Measurements from ENCODE around the gene NGFR.

The NGFR gene

DNA sequence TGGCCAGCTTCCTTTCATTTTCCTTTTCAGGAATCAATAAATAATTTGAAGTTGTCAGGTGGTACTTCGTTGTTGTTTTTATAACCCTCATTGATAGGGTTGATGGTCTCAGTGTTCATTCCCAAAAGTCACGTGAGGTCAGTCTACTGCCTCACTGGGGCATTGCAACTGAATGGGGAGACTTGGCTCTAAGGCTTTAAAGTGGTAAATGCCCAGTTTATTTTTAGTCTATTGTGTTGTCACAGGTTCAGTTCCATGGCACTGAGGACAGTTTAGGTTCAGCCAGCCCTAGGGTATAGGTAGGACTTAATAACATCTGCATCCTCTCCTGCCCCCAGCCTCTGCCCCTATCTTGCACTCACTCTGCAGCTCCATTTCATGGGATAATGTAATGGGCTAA, 33.5 kb upstream of the NGFR start:
- H3K36me3 Mint-ChIP-seq (ENCODE audit: low read depth), result no peaks in the 10 kb centered on the region
- DNase-seq, result no peak
- peaks cover 7% of the 10 kb centered on the region for H3K4me1 Mint-ChIP-seq
- peaks cover 53% of the 10 kb centered on the region for H3K27me3 Mint-ChIP-seq
- H3K9me3 Mint-ChIP-seq, result no peaks in the 10 kb centered on the region
- no peak overlapping the region for H3K27ac Mint-ChIP-seq
- H3K4me3 Mint-ChIP-seq, result no peak overlapping the region
- no peak for ATAC-seq

GRCh38 chr17:49464049-49464448, 31.0 kb upstream of the NGFR start:
- Mint-ChIP-seq H3K4me3 (no peak overlapping the region), H3K4me1 (peaks cover 7% of the 10 kb centered on the region), H3K27me3 (peaks cover 55% of the 10 kb centered on the region), H3K9me3 (no peaks in the 10 kb centered on the region), H3K36me3 (ENCODE audit: low read depth) (no peaks in the 10 kb centered on the region), H3K27ac (no peak overlapping the region)
- no peak for DNase-seq
- ATAC-seq, result no peak

DNA sequence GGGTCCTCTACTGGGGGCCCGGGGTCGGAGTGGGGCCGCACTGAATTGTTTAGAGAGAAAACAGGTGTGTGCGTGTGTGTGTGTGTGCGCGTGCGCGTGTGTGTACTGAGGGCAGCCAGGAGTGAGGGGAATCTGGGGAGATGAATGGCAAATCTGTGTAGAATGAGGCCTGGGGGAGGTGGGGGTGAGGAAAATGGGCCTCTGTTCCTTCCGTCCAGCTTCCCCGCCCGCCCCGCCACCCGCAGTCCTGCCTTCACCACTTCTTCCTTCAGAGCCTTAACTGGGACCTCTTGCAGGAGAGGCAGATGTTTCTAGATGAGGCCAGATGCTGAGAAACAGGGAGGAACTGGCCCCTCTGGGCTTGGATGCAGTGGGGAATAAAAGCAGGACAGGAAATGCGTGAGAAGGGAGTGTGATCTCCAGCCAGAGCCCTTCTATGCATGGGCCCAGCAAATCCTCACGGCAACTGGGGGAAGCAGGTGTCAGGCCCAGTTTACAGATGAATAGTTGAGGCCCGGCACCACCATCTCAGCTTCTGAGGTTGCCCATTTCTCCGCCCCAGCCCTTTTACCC, 29.7 kb upstream of the NGFR start:
- H3K4me1 Mint-ChIP-seq, result no peaks in the 10 kb centered on the region
- H3K9me3 Mint-ChIP-seq, result no peaks in the 10 kb centered on the region
- no peak overlapping the region for H3K4me3 Mint-ChIP-seq
- H3K36me3 Mint-ChIP-seq (ENCODE audit: low read depth), result no peaks in the 10 kb centered on the region
- H3K27me3 Mint-ChIP-seq, result peaks cover 54% of the 10 kb centered on the region
- no peak for ATAC-seq
- DNase-seq, result no peak
- H3K27ac Mint-ChIP-seq, result no peak overlapping the region

DNA sequence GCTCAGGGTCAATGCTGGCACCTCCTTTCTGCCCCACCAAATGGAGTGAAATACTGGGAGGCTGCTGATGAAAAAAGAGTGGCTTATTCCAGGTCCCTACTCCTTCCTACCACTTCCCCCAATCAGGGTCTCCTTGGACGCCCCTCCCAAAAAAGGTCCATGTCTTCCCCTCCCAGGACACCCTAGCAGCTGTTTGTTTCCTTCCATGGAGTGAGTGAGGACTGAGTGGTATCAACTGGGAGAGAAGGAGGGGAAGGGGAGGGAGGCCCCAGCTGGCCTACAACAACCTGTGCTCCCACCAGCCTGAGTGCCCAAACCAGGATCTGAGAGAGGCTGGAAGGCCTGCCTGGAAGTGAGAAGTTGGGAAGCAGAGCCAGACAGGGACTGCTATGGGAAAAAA, 28.7 kb upstream of the NGFR start:
- Mint-ChIP-seq H3K4me1 (no peaks in the 10 kb centered on the region), H3K27me3 (peaks cover 55% of the 10 kb centered on the region), H3K36me3 (ENCODE audit: low read depth) (no peaks in the 10 kb centered on the region), H3K27ac (no peak overlapping the region), H3K9me3 (no peaks in the 10 kb centered on the region), H3K4me3 (no peak overlapping the region)
- DNase-seq, result no peak
- ATAC-seq, result no peak

GRCh38 chr17:49467175-49467574, 27.9 kb upstream of the NGFR start:
- Mint-ChIP-seq H3K4me1 (no peaks in the 10 kb centered on the region), H3K4me3 (no peak overlapping the region), H3K9me3 (no peaks in the 10 kb centered on the region), H3K36me3 (ENCODE audit: low read depth) (no peaks in the 10 kb centered on the region), H3K27ac (no peak overlapping the region), H3K27me3 (peaks cover 61% of the 10 kb centered on the region)
- ATAC-seq, result no peak
- DNase-seq, result no peak

DNA sequence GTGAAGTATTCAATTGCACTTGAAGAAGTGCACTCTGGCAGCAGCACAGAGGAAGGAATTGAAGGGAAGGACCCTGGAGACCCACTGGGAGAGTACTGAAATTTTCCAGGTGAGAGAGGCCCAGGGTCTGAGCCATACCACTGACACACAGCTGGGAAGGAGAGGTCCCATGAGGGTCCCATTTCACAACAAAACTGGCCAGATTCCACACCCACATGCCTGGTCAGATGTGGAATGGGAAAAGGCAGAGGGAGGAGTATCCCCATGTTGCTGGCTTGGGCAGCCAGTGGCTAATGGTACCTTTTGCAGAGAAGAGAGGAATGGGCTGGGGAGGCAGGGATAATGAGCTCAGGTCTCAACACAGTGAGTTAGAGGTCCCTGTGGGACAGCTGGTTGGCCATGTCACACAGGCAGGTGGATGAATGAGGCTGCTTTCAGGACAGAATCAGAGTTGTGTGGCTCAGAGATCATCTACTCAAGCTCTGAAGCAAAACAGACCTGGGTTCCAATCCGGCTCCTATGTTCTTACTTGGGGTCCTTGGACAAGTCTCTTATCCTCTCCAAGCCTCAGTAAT, 26.2 kb upstream of the NGFR start:
- DNase-seq (no peak), ATAC-seq (no peak)
- no peak overlapping the region for H3K27ac Mint-ChIP-seq
- no peaks in the 10 kb centered on the region for H3K36me3 Mint-ChIP-seq (ENCODE audit: low read depth)
- H3K27me3 Mint-ChIP-seq, result peaks cover 56% of the 10 kb centered on the region
- no peaks in the 10 kb centered on the region for H3K9me3 Mint-ChIP-seq
- H3K4me3 Mint-ChIP-seq, result no peak overlapping the region
- no peaks in the 10 kb centered on the region for H3K4me1 Mint-ChIP-seq

GRCh38 chr17:49469831-49470810, 25.0 kb upstream of the NGFR start:
- Mint-ChIP-seq H3K27me3 (peaks cover 62% of the 10 kb centered on the region), H3K9me3 (peaks cover 3% of the 10 kb centered on the region), H3K36me3 (ENCODE audit: low read depth) (no peaks in the 10 kb centered on the region), H3K4me3 (no peak overlapping the region), H3K27ac (no peak overlapping the region), H3K4me1 (no peaks in the 10 kb centered on the region)
- no peak for ATAC-seq
- DNase-seq, result no peak

DNA sequence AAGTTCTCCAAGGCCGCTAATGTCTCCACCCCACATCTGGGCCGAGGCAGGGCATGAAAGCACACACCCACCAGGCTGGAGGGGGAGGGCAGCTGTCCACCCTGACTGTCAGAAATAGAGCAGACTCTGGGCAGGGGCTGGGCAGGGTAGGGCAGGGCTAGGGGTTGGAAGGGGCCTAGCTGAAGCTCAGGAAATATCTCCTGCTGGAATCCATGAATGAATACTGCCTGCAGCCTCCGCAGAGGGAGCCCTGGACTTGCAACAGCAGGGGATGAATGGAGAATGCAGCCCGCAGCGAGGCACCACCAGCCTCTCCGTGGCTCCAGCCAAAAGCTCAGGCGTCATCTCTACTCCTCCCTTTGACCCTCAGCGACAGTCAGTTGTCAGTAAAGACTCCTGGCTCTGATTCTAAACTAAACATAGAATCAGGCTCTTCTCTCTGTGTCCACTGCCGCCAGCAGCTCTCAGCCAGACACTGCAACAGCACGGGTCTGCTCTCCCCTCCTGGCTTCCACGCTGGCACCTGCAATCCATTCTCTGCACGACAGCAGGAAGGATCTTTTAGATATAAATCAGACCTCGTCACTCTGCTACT, 23.9 kb upstream of the NGFR start:
- ATAC-seq (no peak), DNase-seq (no peak)
- peaks cover 68% of the 10 kb centered on the region for H3K27me3 Mint-ChIP-seq
- peaks cover 14% of the 10 kb centered on the region for H3K9me3 Mint-ChIP-seq
- H3K4me3 Mint-ChIP-seq, result no peak overlapping the region
- no peaks in the 10 kb centered on the region for H3K4me1 Mint-ChIP-seq
- H3K27ac Mint-ChIP-seq, result no peak overlapping the region
- peaks cover 2% of the 10 kb centered on the region for H3K36me3 Mint-ChIP-seq (ENCODE audit: low read depth)

DNA sequence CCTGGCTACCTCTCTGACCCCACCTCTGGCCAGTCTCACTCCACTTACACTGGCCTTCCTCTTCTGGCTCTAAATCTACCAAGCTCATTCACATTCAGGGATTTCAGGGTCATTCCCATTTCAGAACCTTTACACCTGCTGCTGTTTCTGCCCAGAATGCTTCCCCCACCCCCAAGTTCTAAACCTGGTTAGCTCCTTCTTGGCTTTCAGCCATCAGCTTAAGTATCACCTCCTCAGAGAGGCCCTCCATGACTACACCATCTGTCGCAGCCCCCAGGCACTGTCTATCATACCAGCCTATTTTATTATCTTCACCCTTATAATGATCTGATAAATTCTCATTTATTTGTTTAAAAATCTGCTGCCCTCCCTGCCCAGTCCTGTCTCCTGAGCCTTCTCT, 23.3 kb upstream of the NGFR start:
- Mint-ChIP-seq H3K27ac (no peak overlapping the region), H3K27me3 (peaks cover 69% of the 10 kb centered on the region), H3K36me3 (ENCODE audit: low read depth) (peaks cover 2% of the 10 kb centered on the region), H3K4me1 (no peaks in the 10 kb centered on the region), H3K9me3 (peaks cover 14% of the 10 kb centered on the region), H3K4me3 (no peak overlapping the region)
- ATAC-seq (no peak), DNase-seq (no peak)

GRCh38 chr17:49472527-49472926, 22.6 kb upstream of the NGFR start:
- Mint-ChIP-seq H3K4me3 (no peak overlapping the region), H3K9me3 (peaks cover 14% of the 10 kb centered on the region), H3K27ac (no peak overlapping the region), H3K36me3 (ENCODE audit: low read depth) (peaks cover 2% of the 10 kb centered on the region), H3K27me3 (peaks cover 70% of the 10 kb centered on the region), H3K4me1 (no peaks in the 10 kb centered on the region)
- ATAC-seq (no peak), DNase-seq (no peak)

DNA sequence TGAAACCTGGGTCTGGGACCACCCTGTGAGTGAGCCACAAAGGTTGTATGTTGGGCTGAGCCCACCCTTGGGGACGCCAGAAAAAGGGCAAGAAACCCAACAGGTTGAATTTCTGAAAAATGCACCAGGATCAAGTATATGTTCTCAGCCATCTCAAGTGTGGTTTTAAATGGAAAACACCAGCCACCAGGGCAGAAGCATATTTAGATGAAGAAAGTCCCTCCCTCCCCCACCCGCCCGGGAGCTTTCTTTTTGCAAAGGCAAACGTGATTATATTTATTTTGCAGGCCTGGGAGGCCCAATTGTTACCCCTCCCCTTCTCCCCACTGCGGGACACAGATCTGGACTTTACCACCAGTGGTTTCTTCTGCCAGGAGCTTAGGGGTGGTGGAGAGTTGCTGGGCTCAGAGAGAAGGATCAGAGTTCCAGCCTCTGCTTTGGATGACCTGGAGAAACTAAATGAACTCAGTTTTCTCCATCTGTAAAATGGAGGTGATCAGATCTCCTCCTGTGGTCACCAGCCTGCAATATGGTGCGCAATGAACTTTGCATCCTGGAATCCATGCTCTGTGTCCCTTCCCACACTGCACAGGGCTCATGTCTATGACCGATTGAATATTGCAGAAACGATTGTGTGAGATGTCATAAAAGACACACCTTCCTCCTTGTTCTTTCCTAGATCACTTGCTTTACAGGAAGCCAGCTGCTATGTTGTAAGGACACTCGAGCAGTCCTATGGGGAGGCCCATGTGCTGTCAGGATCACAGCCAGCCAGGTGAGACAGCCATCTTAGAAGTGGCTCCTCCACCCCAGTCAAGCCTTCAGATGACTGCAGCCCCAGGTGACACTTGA, 21.0 kb upstream of the NGFR start:
- peaks cover 14% of the 10 kb centered on the region for H3K9me3 Mint-ChIP-seq
- no peaks in the 10 kb centered on the region for H3K4me1 Mint-ChIP-seq
- H3K27ac Mint-ChIP-seq, result no peak overlapping the region
- peaks cover 2% of the 10 kb centered on the region for H3K36me3 Mint-ChIP-seq (ENCODE audit: low read depth)
- H3K27me3 Mint-ChIP-seq, result peaks cover 70% of the 10 kb centered on the region
- ATAC-seq, result no peak
- H3K4me3 Mint-ChIP-seq, result no peak overlapping the region
- DNase-seq, result no peak

DNA sequence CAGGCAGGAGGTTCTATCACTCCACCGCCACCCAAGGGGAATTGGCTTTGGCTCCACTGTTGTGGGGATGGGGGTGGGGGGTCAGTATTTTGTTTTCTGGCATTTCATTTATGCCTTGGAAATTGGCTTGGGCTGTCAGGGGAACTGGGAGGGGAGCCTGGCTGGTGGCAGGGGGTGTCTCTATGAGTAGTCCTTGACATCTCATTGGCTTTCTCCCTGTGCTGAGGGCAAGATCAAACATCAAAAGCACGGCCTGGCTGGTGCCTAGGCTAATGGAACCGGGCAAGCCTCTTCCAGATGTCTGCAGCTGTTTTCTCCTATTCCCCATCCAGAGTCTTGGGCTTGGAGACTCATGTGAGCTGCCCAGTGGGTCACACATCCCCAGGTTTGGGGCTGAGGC, 17.4 kb upstream of the NGFR start:
- Mint-ChIP-seq H3K27ac (no peak overlapping the region), H3K36me3 (ENCODE audit: low read depth) (peaks cover 2% of the 10 kb centered on the region), H3K4me3 (no peak overlapping the region), H3K4me1 (no peaks in the 10 kb centered on the region), H3K27me3 (peaks cover 50% of the 10 kb centered on the region), H3K9me3 (peaks cover 14% of the 10 kb centered on the region)
- ATAC-seq (no peak), DNase-seq (no peak)

DNA sequence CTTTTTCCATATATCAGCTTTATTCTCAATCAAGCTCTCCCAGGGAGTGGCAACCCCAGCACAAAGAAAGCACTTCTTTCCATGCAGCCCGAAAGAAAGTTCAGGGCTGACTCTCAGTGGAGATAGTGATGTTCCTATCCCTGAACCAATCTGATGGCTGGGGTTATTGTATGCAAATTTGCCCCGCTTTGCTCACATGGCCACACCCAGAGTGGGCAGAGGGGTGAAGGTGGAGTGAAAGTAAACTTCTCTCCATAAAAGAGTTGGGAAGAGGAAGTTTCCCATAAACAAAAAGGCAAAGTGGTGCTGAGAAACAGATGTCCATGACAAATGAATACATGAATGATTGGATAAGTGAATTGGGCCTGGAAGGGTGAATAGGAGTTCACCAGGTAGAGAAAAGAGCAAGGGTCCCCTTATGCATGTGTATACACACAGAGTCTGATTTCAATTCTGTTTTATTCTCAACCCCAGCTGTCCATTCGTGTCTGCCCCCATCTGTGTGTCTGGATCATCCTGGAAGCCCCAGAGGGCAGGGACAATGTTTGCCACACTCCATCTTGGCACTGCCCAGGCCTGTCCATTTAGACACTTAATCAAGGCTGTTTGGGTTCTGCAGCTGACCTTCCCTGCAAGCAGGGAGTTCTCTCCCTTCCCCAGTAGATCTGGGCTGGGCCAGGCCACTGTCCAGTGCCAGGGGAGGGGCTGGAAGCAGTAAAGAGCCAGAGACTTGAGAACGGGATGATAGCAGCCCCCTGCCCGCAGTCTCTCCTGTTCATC, 14.1 kb upstream of the NGFR start:
- Mint-ChIP-seq H3K4me3 (no peak overlapping the region), H3K9me3 (peaks cover 2% of the 10 kb centered on the region), H3K4me1 (no peaks in the 10 kb centered on the region), H3K27me3 (peaks cover 48% of the 10 kb centered on the region), H3K27ac (no peak overlapping the region), H3K36me3 (ENCODE audit: low read depth) (no peaks in the 10 kb centered on the region)
- DNase-seq, result no peak
- ATAC-seq, result no peak

Data from activated naive CD8-positive, alpha-beta T cell treated with anti-CD3 and anti-CD28 coated beads, Interleukin-2, amount 50 U/mL, for 24 hours (primary cell).